Neutrophil (primary cell): Measurements from ENCODE around the gene KPNA1.

Experiments used
- H3K27ac ChIP-seq: fragments of 200-600 bp; sonication (generic); 2 replicates; pipeline ENCODE4 v1.5.1; 2016; ENCODE audit warnings: mild to moderate bottlenecking, moderate library complexity
- H3K27me3 ChIP-seq: fragments of 200-600 bp; sonication (generic); 2 replicates; pipeline ENCODE4 v1.6.0; 2016; ENCODE audit warnings: mild to moderate bottlenecking
- H3K36me3 ChIP-seq: fragments of 200-600 bp; sonication (generic); 2 replicates; pipeline ENCODE4 v1.5.1; 2017
- H3K4me1 ChIP-seq, 2 experiments: fragments of 200-600 bp in 1 of 2; sonication (generic) in 1 of 2; 1 replicate in 1 of 2; 2 replicates in 1 of 2; pipeline versions ENCODE4 v1.5.1 to v1.6.1; 2013 to 2016; ENCODE audit warnings: low read depth in 1 of 2, low read length in 1 of 2, mild to moderate bottlenecking in 1 of 2, moderate library complexity in 1 of 2; ENCODE audit not compliant: control insufficient read depth in 1 of 2, insufficient read depth in 1 of 2
- H3K4me3 ChIP-seq, 2 experiments: fragments of 200-600 bp in 1 of 2; sonication (generic) in 1 of 2; 1 replicate in 1 of 2; 2 replicates in 1 of 2; pipeline ENCODE4 v1.5.1; 2013 to 2016; ENCODE audit warnings: low read depth in 1 of 2, low read length in 1 of 2, mild to moderate bottlenecking in 1 of 2, moderate library complexity in 1 of 2
- H3K9me3 ChIP-seq: fragments of 200-600 bp; sonication (generic); 2 replicates; pipeline ENCODE4 v1.5.1; 2016
- CTCF ChIP-seq: fragments of 200-600 bp; sonication (generic); IDR thresholded peaks from 2 replicates; pipeline ENCODE4 v1.5.1; 2016; ENCODE audit warnings: antibody characterized with exemption

Gene KPNA1

DNA sequence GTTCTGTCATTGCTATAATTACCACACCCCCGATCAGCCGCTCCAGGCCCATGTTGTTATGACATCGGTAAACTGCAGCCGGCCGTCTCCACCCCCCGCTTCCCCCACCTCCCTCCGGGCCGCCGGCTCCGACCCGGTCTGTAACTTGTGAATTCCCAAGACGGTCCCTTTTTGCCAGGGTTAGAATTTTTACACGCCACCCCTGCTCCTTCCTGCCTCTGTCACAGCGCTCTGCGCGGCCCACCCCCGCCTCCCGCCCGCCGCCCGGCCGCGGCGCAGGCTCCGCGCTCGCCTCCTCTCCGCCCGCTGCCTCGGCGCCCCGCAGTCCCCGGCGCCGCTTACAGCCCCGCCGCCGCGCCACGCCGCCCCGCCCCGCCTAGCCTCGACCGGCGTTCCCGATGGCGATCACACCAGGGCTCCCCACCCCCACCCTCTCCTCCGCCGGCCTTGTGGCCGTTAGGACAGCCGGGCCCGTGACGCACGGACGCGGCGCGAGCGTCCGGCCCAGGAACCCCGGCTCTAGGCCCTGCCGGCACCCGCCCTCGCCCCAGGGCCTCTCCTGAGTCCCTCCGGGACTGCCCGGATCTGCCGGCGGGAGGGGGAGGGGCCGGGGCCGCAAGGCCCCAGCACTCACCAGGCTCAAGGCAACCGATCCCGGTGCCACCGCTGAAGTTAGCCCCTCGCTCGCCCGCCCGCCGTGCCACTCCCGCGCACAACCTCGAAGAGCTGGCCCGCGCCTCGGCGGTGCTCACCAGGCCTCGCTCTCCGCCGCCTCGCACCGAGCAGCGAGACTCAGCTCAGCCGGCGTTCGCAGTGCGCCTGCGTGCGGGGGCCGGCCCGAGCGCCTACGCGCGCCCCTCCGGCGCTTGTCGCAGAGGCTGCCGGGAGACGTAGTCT is at the start of gene KPNA1:
TSS of gene KPNA1 (minus strand) at position 817 of the 897 bp plus-strand sequence. CDS start 18,374 bp downstream, outside the sequence.
- H3K4me1 ChIP-seq = peaks cover 50 to 51% of the 10 kb centered on the region in 2 experiments
- no peaks in the 10 kb centered on the region for H3K9me3 ChIP-seq
- H3K4me3 ChIP-seq = peak within 1 kb of the TSS; percentile 72 to 98
- TF ChIP-seq CTCF = no peak
- H3K27ac ChIP-seq = peak within 1 kb of the TSS; percentile 98
- H3K27me3 ChIP-seq = no peaks in the 10 kb centered on the region
- H3K36me3 ChIP-seq = no peaks in the 10 kb centered on the region

DNA sequence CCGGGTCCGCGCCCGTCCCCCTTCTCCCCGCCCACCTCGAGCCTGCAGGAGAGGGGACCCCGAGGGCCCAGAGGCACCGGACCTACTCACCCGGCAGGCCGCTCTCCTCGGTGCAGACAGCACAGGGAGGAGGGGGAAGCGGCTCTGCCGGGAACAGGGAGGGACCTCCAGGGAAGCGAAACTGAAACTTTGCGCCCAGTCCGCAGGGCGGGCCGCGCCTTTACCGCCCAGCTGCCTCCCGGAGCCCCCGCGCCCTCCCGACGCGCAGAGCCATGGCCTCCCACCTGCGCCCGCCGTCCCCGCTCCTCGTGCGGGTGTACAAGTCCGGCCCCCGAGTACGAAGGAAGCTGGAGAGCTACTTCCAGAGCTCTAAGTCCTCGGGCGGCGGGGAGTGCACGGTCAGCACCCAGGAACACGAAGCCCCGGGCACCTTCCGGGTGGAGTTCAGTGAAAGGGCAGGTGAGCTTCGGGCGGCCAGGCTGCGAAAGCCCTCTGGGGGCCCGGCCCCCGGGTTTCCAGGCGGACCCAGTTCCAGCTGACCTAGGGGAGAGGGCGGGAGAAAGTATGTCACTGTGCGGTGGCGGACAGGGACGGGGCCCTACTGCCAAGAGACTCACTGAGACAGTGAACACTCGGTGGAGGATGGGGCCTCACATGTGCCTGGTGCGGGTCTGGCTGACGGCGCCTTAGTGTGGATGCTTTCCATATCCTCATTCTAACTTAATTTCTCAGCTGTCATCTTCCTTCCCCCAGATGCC is 49.6 kb upstream of the KPNA1 start, which contains the start of the genes DTX3L and PARP9:
TSS of gene DTX3L (plus strand) at position 184 of the 758 bp plus-strand sequence. CDS start at position 273, 89 bp downstream.
TSS of gene PARP9 (minus strand) at position 146 of the 758 bp plus-strand sequence. CDS start 4,680 bp downstream, outside the sequence.
- peak; percentile 16 for TF ChIP-seq CTCF
- Histone ChIP-seq H3K36me3 (peaks cover 46% of the 10 kb centered on the region), H3K9me3 (no peaks in the 10 kb centered on the region), H3K27me3 (no peaks in the 10 kb centered on the region), H3K4me1 (peaks cover 22 to 28% of the 10 kb centered on the region in 2 experiments), H3K27ac (peak within 1 kb of the TSS; percentile 92), H3K4me3 (peak within 1 kb of the TSS; percentile 92 to 93)

GRCh38 chr3:122563717-122564025 is 48.9 kb upstream of the KPNA1 start:
- no peak for TF ChIP-seq CTCF
- Histone ChIP-seq H3K36me3 (peaks cover 46% of the 10 kb centered on the region), H3K27ac (peak overlapping the region; percentile 92), H3K4me3 (peak overlapping the region; percentile 92 to 93), H3K4me1 (peaks cover 22 to 28% of the 10 kb centered on the region in 2 experiments), H3K9me3 (no peaks in the 10 kb centered on the region), H3K27me3 (no peaks in the 10 kb centered on the region)

DNA sequence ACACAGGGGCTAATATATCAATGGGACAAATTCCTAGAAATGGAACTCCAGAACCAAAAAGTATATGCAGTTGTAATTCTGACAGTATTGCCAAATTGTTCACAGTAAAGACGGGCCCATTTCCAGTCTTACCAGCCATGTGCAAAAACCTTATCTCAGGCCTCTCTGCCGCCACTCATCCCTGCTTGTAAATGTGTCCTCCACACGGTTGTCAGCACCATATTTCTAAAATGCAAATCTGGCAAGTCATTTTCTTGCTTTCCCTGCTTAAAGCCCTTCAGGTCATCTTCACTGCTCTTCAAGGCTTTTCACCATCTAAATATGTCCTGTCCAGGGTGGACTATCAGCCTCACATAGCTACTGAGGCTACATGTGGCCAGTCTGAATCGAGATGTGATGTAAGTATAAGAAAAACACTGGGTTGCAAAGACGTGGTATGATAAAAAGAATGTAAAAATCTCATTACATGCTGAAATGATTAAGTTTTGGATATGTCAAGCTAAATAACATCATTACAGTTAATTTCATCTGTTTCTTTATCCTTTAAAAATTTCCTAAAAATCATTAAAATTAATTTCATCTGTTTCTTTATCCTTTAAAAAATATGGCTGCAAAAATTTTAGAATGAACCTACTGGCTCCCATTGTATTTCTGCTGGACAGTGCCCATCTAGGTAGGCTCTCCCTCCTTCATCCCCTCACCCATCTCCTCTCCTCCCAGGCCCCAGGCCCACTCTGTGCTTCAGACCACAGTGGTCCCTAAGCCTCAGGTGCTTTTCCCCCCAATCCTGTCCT is 48.4 kb upstream of the KPNA1 start:
- TF ChIP-seq CTCF = no peak
- Histone ChIP-seq H3K36me3 (peaks cover 46% of the 10 kb centered on the region), H3K9me3 (no peaks in the 10 kb centered on the region), H3K27ac (peak overlapping the region; percentile 92), H3K4me3 (peak overlapping the region; percentile 92 to 93), H3K4me1 (peaks cover 22 to 28% of the 10 kb centered on the region in 2 experiments), H3K27me3 (no peaks in the 10 kb centered on the region)

DNA sequence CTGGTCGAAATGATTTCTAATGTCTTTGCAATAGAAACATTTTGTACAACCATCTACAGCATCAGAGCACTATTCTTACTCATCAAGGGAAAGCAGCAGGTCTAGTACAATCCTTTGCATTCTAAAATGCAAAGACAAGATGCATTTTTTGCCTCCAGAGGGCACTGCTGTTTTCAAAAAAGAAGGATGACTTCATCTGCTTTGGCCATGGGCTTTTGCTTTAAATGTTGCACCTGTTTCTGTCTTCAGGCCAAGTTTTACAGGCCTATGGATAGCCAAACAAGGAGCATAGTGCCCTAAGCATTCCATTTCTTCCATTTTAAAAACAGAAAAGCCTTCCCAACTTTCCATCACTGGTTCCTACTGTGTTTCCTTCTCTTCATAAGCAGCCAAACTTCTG is 45.9 kb upstream of the KPNA1 start:
- Histone ChIP-seq H3K4me3 (no peak overlapping the region), H3K27ac (peak overlapping the region; percentile 9), H3K9me3 (no peaks in the 10 kb centered on the region), H3K27me3 (no peaks in the 10 kb centered on the region), H3K36me3 (peaks cover 44% of the 10 kb centered on the region), H3K4me1 (peaks cover 22 to 26% of the 10 kb centered on the region in 2 experiments)
- no peak for TF ChIP-seq CTCF
